Calu3 (cell line): Measurements from ENCODE around the gene CNTN5. TPM values are rescaled to one million over a fixed set of nuclear protein-coding genes. Genes with fewer than 3 reads are reported as not detected.

Source experiments
- BruUV-seq: library from RNA; stranded (reverse); fragments of 400-500 nt; replicated peaks from 2 replicates; lab custom pipeline; 2021; lab: Mats Ljungman, UMichigan
- CTCF ChIA-PET: fragments of 300-600 bp; sonication (Branson Sonifier 250); formaldehyde crosslinking; loops from one replicate; lab custom pipeline; 2022; ENCODE audit warnings: antibody characterized with exemption; lab: Charles Lee
- DNase-seq: peaks from one replicate; pipeline ENCODE4 v3.0.0; 2022
- H3K27ac Mint-ChIP-seq: one replicate; pipeline ENCODE4 v1.8.0; 2022; ENCODE audit warnings: mixed read lengths; ENCODE audit not compliant: unreplicated experiment
- H3K27me3 Mint-ChIP-seq: one replicate; pipeline ENCODE4 v1.8.0; 2022; ENCODE audit warnings: mixed read lengths; ENCODE audit not compliant: unreplicated experiment
- H3K36me3 Mint-ChIP-seq: one replicate; pipeline ENCODE4 v1.8.0; 2022; ENCODE audit warnings: mild to moderate bottlenecking, moderate library complexity, mixed read lengths; ENCODE audit not compliant: insufficient read depth, unreplicated experiment
- H3K4me1 Mint-ChIP-seq: one replicate; pipeline ENCODE4 v1.8.0; 2022; ENCODE audit warnings: mild to moderate bottlenecking, low read depth, mixed read lengths; ENCODE audit not compliant: unreplicated experiment
- H3K4me3 Mint-ChIP-seq: one replicate; pipeline ENCODE4 v1.8.0; 2022; ENCODE audit warnings: mild to moderate bottlenecking, low read depth, moderate library complexity, mixed read lengths; ENCODE audit not compliant: unreplicated experiment
- H3K9me3 Mint-ChIP-seq: one replicate; pipeline ENCODE4 v1.8.0; 2022; ENCODE audit warnings: low read depth, mixed read lengths; ENCODE audit not compliant: unreplicated experiment
- intact Hi-C: fragments of 100-400 bp; cut with micrococcal nuclease; formaldehyde crosslinking; loops from one replicate; pipeline ENCODE4 v1.10.0; 2022; ENCODE audit not compliant: unreplicated experiment
- total RNA-seq: library from RNA; stranded (reverse); gene quantifications from 2 replicates; pipeline ENCODE4 v1.2.3, GENCODE V29; 2022
- TF ChIP-seq, protein P1 (sequence below): fragments of 200-600 bp; IDR thresholded peaks from one replicate; pipeline ENCODE4 v1.8.0; 2022; ENCODE audit warnings: antibody characterized with exemption; ENCODE audit not compliant: unreplicated experiment

Gene CNTN5
- total RNA-seq, 1 experiment from 2014 or later: not detected

DNA sequence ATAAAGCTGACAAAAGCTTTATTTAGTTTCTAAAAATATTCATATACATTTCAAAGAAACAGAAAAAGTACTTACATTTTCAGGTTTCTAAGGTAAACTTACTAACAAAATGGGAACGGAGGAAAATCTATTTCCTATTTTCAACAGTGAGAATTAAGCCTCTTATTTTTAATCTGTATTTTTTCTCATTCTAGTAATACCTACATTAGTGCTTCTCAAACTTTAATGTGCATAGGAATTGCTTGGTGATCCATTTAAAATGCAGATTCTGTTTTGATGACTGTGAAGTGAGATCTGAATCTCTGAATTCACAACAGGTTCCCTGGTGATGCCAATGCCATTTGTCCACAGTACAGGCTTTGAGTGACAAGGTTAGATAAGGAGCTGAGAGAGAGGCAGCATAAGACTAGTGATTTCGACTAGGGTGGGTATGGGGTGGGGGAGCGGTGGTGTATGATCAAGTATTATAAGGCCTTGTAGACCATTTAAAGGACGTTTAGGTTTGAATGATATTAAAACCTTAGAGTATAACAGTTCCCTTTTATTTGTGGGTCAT is 402.8 kb downstream of the CNTN5 start:
- TF ChIP-seq, protein P1, sequence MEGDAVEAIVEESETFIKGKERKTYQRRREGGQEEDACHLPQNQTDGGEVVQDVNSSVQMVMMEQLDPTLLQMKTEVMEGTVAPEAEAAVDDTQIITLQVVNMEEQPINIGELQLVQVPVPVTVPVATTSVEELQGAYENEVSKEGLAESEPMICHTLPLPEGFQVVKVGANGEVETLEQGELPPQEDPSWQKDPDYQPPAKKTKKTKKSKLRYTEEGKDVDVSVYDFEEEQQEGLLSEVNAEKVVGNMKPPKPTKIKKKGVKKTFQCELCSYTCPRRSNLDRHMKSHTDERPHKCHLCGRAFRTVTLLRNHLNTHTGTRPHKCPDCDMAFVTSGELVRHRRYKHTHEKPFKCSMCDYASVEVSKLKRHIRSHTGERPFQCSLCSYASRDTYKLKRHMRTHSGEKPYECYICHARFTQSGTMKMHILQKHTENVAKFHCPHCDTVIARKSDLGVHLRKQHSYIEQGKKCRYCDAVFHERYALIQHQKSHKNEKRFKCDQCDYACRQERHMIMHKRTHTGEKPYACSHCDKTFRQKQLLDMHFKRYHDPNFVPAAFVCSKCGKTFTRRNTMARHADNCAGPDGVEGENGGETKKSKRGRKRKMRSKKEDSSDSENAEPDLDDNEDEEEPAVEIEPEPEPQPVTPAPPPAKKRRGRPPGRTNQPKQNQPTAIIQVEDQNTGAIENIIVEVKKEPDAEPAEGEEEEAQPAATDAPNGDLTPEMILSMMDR: no peak
- BruUV-seq: no TSS peak
- CTCF ChIA-PET: no interaction called here
- no peak for DNase-seq
- no peaks in the 10 kb centered on the region for H3K27me3 Mint-ChIP-seq
- H3K27ac Mint-ChIP-seq: no peak overlapping the region
- intact Hi-C loops: no loop called here
- no peaks in the 10 kb centered on the region for H3K36me3 Mint-ChIP-seq
- H3K9me3 Mint-ChIP-seq: no peaks in the 10 kb centered on the region
- no peak overlapping the region for H3K4me3 Mint-ChIP-seq
- peaks cover 9% of the 10 kb centered on the region for H3K4me1 Mint-ChIP-seq

DNA sequence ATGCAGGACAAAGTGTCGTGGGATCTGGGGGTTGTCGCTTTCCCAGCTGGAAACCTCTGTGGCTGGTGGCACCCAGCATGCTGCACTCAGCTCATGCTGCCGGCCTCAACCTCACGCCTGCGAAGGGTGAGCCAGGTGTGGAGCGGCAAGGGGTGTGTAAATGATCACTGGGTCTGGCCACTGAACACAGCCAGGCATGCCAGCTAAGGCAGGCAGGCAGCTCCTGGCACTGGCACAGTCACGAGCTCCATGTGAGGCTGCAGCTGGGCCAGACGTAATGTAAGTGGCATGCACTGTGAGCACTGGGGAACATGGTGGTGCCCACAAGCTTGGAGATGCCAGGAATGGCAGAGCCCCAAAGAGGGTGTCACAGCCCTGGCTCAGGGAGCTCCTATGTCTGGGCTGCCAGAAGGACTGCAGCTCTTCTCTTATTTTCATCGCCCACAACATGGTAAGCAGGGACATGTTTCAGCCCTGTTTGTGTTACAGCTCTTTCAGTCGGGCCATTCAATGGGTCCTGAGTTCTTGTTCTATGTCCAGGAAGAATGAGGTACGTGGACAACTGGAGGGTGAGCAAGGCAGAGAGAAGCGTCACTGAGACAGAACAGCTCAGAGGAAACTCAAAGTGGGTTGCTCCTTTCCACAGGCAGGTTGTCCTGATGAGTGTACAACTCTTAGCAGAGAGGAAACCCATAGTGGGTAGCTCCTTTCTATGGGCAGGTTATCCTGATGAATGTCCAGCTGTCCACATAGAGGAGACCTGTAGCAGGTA is 403.8 kb downstream of the CNTN5 start:
- intact Hi-C loops: no loop called here
- CTCF ChIA-PET: no interaction called here
- H3K4me3 Mint-ChIP-seq: no peak overlapping the region
- no peaks in the 10 kb centered on the region for H3K27me3 Mint-ChIP-seq
- peaks cover 9% of the 10 kb centered on the region for H3K4me1 Mint-ChIP-seq
- no peak overlapping the region for H3K27ac Mint-ChIP-seq
- DNase-seq: no peak
- no TSS peak for BruUV-seq
- no peaks in the 10 kb centered on the region for H3K36me3 Mint-ChIP-seq
- TF ChIP-seq, protein P1: no peak
- H3K9me3 Mint-ChIP-seq: no peaks in the 10 kb centered on the region

DNA sequence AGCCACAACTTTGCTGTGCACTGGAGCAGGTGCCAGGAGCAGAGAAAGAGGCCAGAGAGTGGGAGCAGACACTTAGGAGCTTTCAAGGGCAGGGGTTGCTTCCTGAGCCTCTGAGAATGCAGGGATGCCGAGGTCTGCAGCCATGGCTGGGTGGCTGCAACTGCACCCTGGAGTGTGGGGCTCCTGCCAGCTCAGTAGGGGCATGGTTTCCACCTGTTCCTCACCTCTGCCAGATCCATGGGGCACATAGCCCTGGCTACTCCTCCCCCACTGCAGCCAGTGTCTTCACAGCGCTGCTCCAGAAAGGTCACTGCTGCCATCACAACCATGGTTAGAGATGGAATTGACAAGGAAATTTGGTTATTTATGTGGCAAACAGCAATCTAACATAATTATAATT is 404.8 kb downstream of the CNTN5 start:
- Mint-ChIP-seq H3K36me3 (no peaks in the 10 kb centered on the region), H3K4me1 (peaks cover 9% of the 10 kb centered on the region), H3K27me3 (no peaks in the 10 kb centered on the region), H3K4me3 (no peak overlapping the region), H3K27ac (no peak overlapping the region), H3K9me3 (no peaks in the 10 kb centered on the region)
- BruUV-seq: no TSS peak
- CTCF ChIA-PET: no interaction called here
- DNase-seq: no peak
- intact Hi-C loops: no loop called here
- TF ChIP-seq, protein P1: no peak

DNA sequence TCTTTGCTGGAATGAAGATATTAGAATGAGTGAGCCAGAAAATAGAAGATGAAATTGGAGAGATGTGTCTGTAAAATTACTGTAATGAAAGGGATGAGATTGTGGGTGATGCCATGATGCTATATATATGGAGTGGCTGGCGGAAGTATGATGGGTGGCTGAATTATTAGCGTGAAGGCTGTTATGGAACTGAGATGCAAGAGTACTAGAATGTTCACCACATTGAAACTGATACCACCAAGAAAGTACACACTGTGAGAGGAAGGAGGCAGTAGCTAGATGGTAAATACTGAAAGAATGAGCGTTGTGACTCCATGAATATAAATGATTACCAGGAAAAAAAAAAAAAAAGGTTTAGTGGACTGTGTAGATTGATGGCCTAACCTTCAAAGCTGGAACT is 411.9 kb downstream of the CNTN5 start:
- Mint-ChIP-seq H3K27me3 (no peaks in the 10 kb centered on the region), H3K36me3 (no peaks in the 10 kb centered on the region), H3K4me1 (no peaks in the 10 kb centered on the region), H3K4me3 (no peak overlapping the region), H3K9me3 (no peaks in the 10 kb centered on the region), H3K27ac (no peak overlapping the region)
- CTCF ChIA-PET: interaction anchor here (0.7 kb wide), 1 partner anchor 115 kb away, joined by 3 read pairs; no protein-coding TSS in a partner anchor
- DNase-seq: no peak
- intact Hi-C loops: no loop called here
- no TSS peak for BruUV-seq
- TF ChIP-seq, protein P1: no peak
